Endothelial cell of umbilical vein (primary cell): Measurements from ENCODE around the gene MCTP2.

Source experiments
- EZH2 ChIP-seq: IDR thresholded peaks from 2 replicates; pipeline ENCODE4 v1.6.1; 2012; ENCODE audit warnings: borderline replicate concordance, low read depth, mild to moderate bottlenecking, moderate library complexity, low read length, inconsistent platforms; ENCODE audit not compliant: severe bottlenecking
- FOS ChIP-seq: IDR thresholded peaks from 2 replicates; pipeline ENCODE4 v1.6.1; 2011; ENCODE audit warnings: mild to moderate bottlenecking, low read length, moderate library complexity, borderline replicate concordance; ENCODE audit not compliant: insufficient read depth
- JUN ChIP-seq: IDR thresholded peaks from 2 replicates; pipeline ENCODE4 v1.6.1; 2011; ENCODE audit warnings: borderline replicate concordance, low read depth; ENCODE audit not compliant: insufficient read length, insufficient read depth
- MYC ChIP-seq: IDR thresholded peaks from one replicate; pipeline ENCODE4 v1.6.1; 2011; ENCODE audit warnings: mild to moderate bottlenecking, low read depth, low read length
- POLR2A ChIP-seq: IDR thresholded peaks from 2 replicates; pipeline ENCODE4 v1.6.1; 2012; ENCODE audit warnings: low read depth, mild to moderate bottlenecking, control low read depth, low read length
- POLR2AphosphoS5 ChIP-seq: IDR thresholded peaks from 2 replicates; pipeline ENCODE4 v1.6.1; 2012; ENCODE audit warnings: low read depth, mild to moderate bottlenecking, control low read depth, low read length, moderate library complexity; ENCODE audit not compliant: insufficient read depth
- TF ChIP-seq, protein P1 (sequence below), 2 donors: IDR thresholded peaks; 1 replicate in 1 of 2; 2 replicates in 1 of 2; pipeline ENCODE4 v1.5.1; 2011; ENCODE audit warnings: low read length in 2 of 2, mild to moderate bottlenecking in 2 of 2, moderate library complexity in 2 of 2, control low read depth in 1 of 2, inconsistent platforms in 1 of 2, low read depth in 1 of 2; ENCODE audit not compliant: insufficient read depth in 1 of 2; ENCODE audit errors: extremely low read depth in 1 of 2
- TF ChIP-seq, protein P2 (sequence below): IDR thresholded peaks from 2 replicates; pipeline ENCODE4 v1.6.1; 2011; ENCODE audit not compliant: insufficient read depth, insufficient read length

DNA sequence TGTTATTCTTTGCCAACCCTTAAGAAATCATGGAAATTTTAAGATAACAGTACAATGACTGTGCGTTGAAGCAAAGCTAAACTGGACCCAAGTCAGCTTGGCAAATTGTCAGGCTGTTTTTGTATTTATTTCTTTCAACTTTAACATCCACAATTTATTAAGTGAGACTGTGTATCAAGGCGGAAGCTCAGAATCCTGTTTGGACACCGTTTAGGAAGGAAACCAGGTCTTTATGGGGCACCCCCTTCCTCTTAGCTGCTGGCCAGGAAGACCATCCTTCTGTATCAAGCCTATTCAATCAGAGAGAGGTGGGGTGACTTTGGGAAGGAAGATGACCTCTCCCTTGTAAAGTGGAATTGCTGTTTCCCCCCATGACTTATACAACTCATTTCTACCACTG, 166.0 kb downstream of the MCTP2 start:
- no peak for TF ChIP-seq POLR2AphosphoS5
- no peak for TF ChIP-seq POLR2A
- TF ChIP-seq, protein P1, sequence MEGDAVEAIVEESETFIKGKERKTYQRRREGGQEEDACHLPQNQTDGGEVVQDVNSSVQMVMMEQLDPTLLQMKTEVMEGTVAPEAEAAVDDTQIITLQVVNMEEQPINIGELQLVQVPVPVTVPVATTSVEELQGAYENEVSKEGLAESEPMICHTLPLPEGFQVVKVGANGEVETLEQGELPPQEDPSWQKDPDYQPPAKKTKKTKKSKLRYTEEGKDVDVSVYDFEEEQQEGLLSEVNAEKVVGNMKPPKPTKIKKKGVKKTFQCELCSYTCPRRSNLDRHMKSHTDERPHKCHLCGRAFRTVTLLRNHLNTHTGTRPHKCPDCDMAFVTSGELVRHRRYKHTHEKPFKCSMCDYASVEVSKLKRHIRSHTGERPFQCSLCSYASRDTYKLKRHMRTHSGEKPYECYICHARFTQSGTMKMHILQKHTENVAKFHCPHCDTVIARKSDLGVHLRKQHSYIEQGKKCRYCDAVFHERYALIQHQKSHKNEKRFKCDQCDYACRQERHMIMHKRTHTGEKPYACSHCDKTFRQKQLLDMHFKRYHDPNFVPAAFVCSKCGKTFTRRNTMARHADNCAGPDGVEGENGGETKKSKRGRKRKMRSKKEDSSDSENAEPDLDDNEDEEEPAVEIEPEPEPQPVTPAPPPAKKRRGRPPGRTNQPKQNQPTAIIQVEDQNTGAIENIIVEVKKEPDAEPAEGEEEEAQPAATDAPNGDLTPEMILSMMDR (IDR thresholded peaks at IDR 0.05; ENCODE audit: extremely low read depth in 1 of 2, insufficient read depth in 1 of 2, low read depth in 1 of 2, low read length in 2 of 2): no peak
- TF ChIP-seq, protein P2, sequence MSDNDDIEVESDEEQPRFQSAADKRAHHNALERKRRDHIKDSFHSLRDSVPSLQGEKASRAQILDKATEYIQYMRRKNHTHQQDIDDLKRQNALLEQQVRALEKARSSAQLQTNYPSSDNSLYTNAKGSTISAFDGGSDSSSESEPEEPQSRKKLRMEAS: no peak
- no peak for TF ChIP-seq EZH2
- TF ChIP-seq FOS: no peak
- no peak for TF ChIP-seq JUN
- no peak for TF ChIP-seq MYC
